Measurements from ENCODE around the gene ABI1.

Gene ABI1

GRCh38 chr10:26728957-26729356 lies 131.8 kb downstream of the ABI1 start:
- H3K9me3 ChIP-seq (ENCODE audit: low read length), result no peaks in the 10 kb centered on the region
- no peaks in the 10 kb centered on the region for H3K4me1 ChIP-seq (ENCODE audit: insufficient read depth, low read length, severe bottlenecking)
- TF ChIP-seq EZH2 (IDR thresholded peaks at IDR 0.05; ENCODE audit: borderline replicate concordance, low read length), result no peak
- peak; percentile 53 for TF ChIP-seq CTCF (IDR thresholded peaks at IDR 0.05; ENCODE audit: low read length)
- peaks cover 85% of the 10 kb centered on the region for H3K36me3 ChIP-seq (ENCODE audit: insufficient read depth, low read length)
- no peak overlapping the region for H2AFZ ChIP-seq (ENCODE audit: low read length)
- no peaks in the 10 kb centered on the region for H4K20me1 ChIP-seq (ENCODE audit: insufficient read depth, low read length)
- H3K4me2 ChIP-seq (ENCODE audit: low read length), result no peak overlapping the region
- H3K9me2 ChIP-seq (ENCODE audit: low read depth, low read length), result no peaks in the 10 kb centered on the region
- no peak overlapping the region for H3K27ac ChIP-seq (ENCODE audit: low read depth, low read length, poor library complexity, severe bottlenecking)
- H3F3A ChIP-seq (ENCODE audit: insufficient read depth, low read length), result no peaks in the 10 kb centered on the region
- no peak overlapping the region for H3K9ac ChIP-seq (ENCODE audit: low read length)
- H3K79me2 ChIP-seq (ENCODE audit: insufficient read depth, low read length), result no peaks in the 10 kb centered on the region
- no peak overlapping the region for H3K4me3 ChIP-seq (ENCODE audit: low read depth, low read length, poor library complexity, severe bottlenecking)
- H3K27me3 ChIP-seq (ENCODE audit: insufficient read depth, low read length), result no peaks in the 10 kb centered on the region

DNA sequence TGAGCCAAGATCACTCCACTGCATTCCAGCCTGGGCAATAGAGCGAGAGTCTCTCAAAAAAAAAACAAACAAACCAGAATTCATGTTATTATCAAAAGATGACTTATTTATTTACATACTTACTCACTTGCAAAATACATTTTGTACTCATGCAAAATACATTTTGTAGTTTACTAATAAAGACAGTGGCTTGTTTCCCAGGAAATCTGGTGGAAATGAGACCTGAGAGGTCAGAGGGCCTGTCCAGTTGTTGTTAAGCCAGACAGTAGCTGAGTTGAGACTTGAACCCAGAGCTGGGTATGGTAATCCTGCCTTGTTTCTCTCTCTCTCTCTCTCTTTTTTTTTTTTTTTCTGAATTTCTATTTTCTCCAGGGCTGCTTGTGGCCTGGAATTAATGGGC lies 133.8 kb downstream of the ABI1 start:
- Histone ChIP-seq H3K9me3 (ENCODE audit: low read length) (no peaks in the 10 kb centered on the region), H4K20me1 (ENCODE audit: insufficient read depth, low read length) (no peaks in the 10 kb centered on the region), H3F3A (ENCODE audit: insufficient read depth, low read length) (no peaks in the 10 kb centered on the region), H3K79me2 (ENCODE audit: insufficient read depth, low read length) (no peaks in the 10 kb centered on the region), H2AFZ (ENCODE audit: low read length) (no peak overlapping the region), H3K4me3 (ENCODE audit: low read depth, low read length, poor library complexity, severe bottlenecking) (no peak overlapping the region), H3K4me2 (ENCODE audit: low read length) (no peak overlapping the region), H3K4me1 (ENCODE audit: insufficient read depth, low read length, severe bottlenecking) (no peaks in the 10 kb centered on the region), H3K9me2 (ENCODE audit: low read depth, low read length) (no peaks in the 10 kb centered on the region), H3K27ac (ENCODE audit: low read depth, low read length, poor library complexity, severe bottlenecking) (no peak overlapping the region), H3K36me3 (ENCODE audit: insufficient read depth, low read length) (peaks cover 79% of the 10 kb centered on the region), H3K27me3 (ENCODE audit: insufficient read depth, low read length) (no peaks in the 10 kb centered on the region), H3K9ac (ENCODE audit: low read length) (no peak overlapping the region)
- TF ChIP-seq EZH2 (IDR thresholded peaks at IDR 0.05; ENCODE audit: borderline replicate concordance, low read length), result no peak
- TF ChIP-seq CTCF (IDR thresholded peaks at IDR 0.05; ENCODE audit: low read length), result no peak

GRCh38 chr10:26725837-26726727 lies 134.7 kb downstream of the ABI1 start:
- Histone ChIP-seq H2AFZ (ENCODE audit: low read length) (no peak overlapping the region), H3K27ac (ENCODE audit: low read depth, low read length, poor library complexity, severe bottlenecking) (no peak overlapping the region)

More at GRCh38 chr10:26725837-26726727, 134.7 kb downstream of the ABI1 start:
- H3K4me2 ChIP-seq (ENCODE audit: low read length), result no peak overlapping the region
- H3K27me3 ChIP-seq (ENCODE audit: insufficient read depth, low read length), result no peaks in the 10 kb centered on the region
- no peaks in the 10 kb centered on the region for H3K9me2 ChIP-seq (ENCODE audit: low read depth, low read length)
- H4K20me1 ChIP-seq (ENCODE audit: insufficient read depth, low read length), result no peaks in the 10 kb centered on the region
- H3K79me2 ChIP-seq (ENCODE audit: insufficient read depth, low read length), result no peaks in the 10 kb centered on the region
- H3K4me1 ChIP-seq (ENCODE audit: insufficient read depth, low read length, severe bottlenecking), result no peaks in the 10 kb centered on the region
- H3K36me3 ChIP-seq (ENCODE audit: insufficient read depth, low read length), result peaks cover 79% of the 10 kb centered on the region
- H3K9me3 ChIP-seq (ENCODE audit: low read length), result no peaks in the 10 kb centered on the region
- no peak overlapping the region for H3K9ac ChIP-seq (ENCODE audit: low read length)
- H3K4me3 ChIP-seq (ENCODE audit: low read depth, low read length, poor library complexity, severe bottlenecking), result no peak overlapping the region
- no peaks in the 10 kb centered on the region for H3F3A ChIP-seq (ENCODE audit: insufficient read depth, low read length)
- TF ChIP-seq CTCF (IDR thresholded peaks at IDR 0.05; ENCODE audit: low read length) (peak; percentile 97), EZH2 (IDR thresholded peaks at IDR 0.05; ENCODE audit: borderline replicate concordance, low read length) (no peak)
